H1 (cell line): Measurements from ENCODE around the gene NOX1.

Experiments used
- CHD7 ChIP-seq: fragments of 300-600 bp; sonication (generic); IDR thresholded peaks from 2 replicates; pipeline ENCODE4 v1.7.1; 2012; ENCODE audit warnings: low read length, moderate library complexity, mild to moderate bottlenecking, inconsistent platforms; ENCODE audit not compliant: insufficient replicate concordance
- CTCF ChIP-seq, 3 experiments: IDR thresholded peaks; 1 replicate in 2 of 3; 2 replicates in 1 of 3; pipeline versions ENCODE4 v1.5.1 to v1.6.1; 2011; ENCODE audit warnings: low read length in 3 of 3, mild to moderate bottlenecking in 3 of 3, inconsistent platforms in 2 of 3, low read depth in 1 of 3, moderate library complexity in 1 of 3; ENCODE audit not compliant: insufficient read depth in 1 of 3; ENCODE audit errors: control extremely low read depth in 1 of 3
- EGR1 ChIP-seq: IDR thresholded peaks from 2 replicates; pipeline ENCODE4 v1.6.1; 2011; ENCODE audit warnings: low read depth, low read length, borderline replicate concordance
- HDAC6 ChIP-seq: IDR thresholded peaks from one replicate; pipeline ENCODE4 v1.7.1; 2012; ENCODE audit warnings: low read depth, mild to moderate bottlenecking, inconsistent platforms, low read length, moderate library complexity
- JUND ChIP-seq: IDR thresholded peaks from 2 replicates; pipeline ENCODE4 v1.6.1; 2011; ENCODE audit warnings: mild to moderate bottlenecking, improper control_type of control experiment, low read length
- MAFK ChIP-seq: IDR thresholded peaks from 2 replicates; pipeline ENCODE4 v1.6.1; 2012; ENCODE audit warnings: low read depth, mild to moderate bottlenecking, improper control_type of control experiment, low read length
- POLR2A ChIP-seq, 2 experiments: IDR thresholded peaks; 1 replicate in 1 of 2; 2 replicates in 1 of 2; pipeline ENCODE4 v1.6.1; 2011; ENCODE audit warnings: low read depth in 2 of 2, low read length in 2 of 2, mild to moderate bottlenecking in 2 of 2; ENCODE audit errors: control extremely low read depth in 1 of 2
- SP1 ChIP-seq: IDR thresholded peaks from 2 replicates; pipeline ENCODE4 v1.6.1; 2011; ENCODE audit warnings: low read depth, low read length
- SP4 ChIP-seq: IDR thresholded peaks from 2 replicates; pipeline ENCODE4 v1.6.1; 2012; ENCODE audit warnings: low read length, inconsistent platforms
- SUZ12 ChIP-seq: fragments of 200-600 bp; sonication (generic); IDR thresholded peaks from 2 replicates; pipeline ENCODE4 v1.6.1; 2012; ENCODE audit warnings: mild to moderate bottlenecking, inconsistent platforms, low read length, moderate library complexity, mixed read lengths
- TAF1 ChIP-seq: IDR thresholded peaks from 2 replicates; pipeline ENCODE4 v1.6.1; 2011; ENCODE audit warnings: mild to moderate bottlenecking, low read depth, low read length
- TAF7 ChIP-seq: optimal IDR thresholded peaks from 2 replicates; pipeline ENCODE3; 2011; ENCODE audit warnings: low read depth, mild to moderate bottlenecking, inconsistent platforms, low read length, moderate library complexity, borderline replicate concordance
- TBP ChIP-seq: IDR thresholded peaks from 2 replicates; pipeline ENCODE4 v1.6.1; 2011; ENCODE audit warnings: low read depth, low read length, improper control_type of control experiment
- YY1 ChIP-seq: IDR thresholded peaks from 2 replicates; pipeline ENCODE4 v1.6.1; 2011; ENCODE audit warnings: low read depth, mild to moderate bottlenecking, low read length

- TF ChIP-seq CHD7, result no peak
- TF ChIP-seq TAF7, result no peak
- no peak for TF ChIP-seq CTCF (IDR thresholded peaks at IDR 0.05; ENCODE audit: control extremely low read depth in 1 of 3, insufficient read depth in 1 of 3, low read depth in 1 of 3, low read length in 3 of 3)
- no peak for TF ChIP-seq MAFK
- no peak for TF ChIP-seq POLR2A (IDR thresholded peaks at IDR 0.05; ENCODE audit: control extremely low read depth in 1 of 2, low read depth in 2 of 2, low read length in 2 of 2)
- TF ChIP-seq JUND, result no peak
- TF ChIP-seq TBP, result no peak
- TF ChIP-seq TAF1, result no peak
- no peak for TF ChIP-seq YY1
- TF ChIP-seq SUZ12, result no peak
- no peak for TF ChIP-seq SP4
- TF ChIP-seq HDAC6, result no peak
- TF ChIP-seq SP1, result no peak
- no peak for TF ChIP-seq EGR1
These were observed 10.8 kb downstream of the NOX1 start for GRCh38 chrX:100863326-100863864.
